HepG2 (cell line): ENCODE data around the gene SCAPER. TPM values are rescaled to one million over a fixed set of nuclear protein-coding genes. Genes with fewer than 3 reads are reported as not detected.

Source experiments
- AFF4 ChIP-seq: sonication (generic); formaldehyde crosslinking; IDR thresholded peaks from 2 replicates; pipeline ENCODE4 v1.4.0; 2020; ENCODE audit warnings: missing genetic modification reagents
- ARNT ChIP-seq: fragments of 450-650 bp; IDR thresholded peaks from 2 replicates; pipeline ENCODE4 v1.6.1; 2017
- ATF7-NPFF ChIP-seq: sonication (generic); formaldehyde crosslinking; IDR thresholded peaks from 2 replicates; pipeline ENCODE4 v1.8.1; 2023; ENCODE audit warnings: mild to moderate bottlenecking, low read depth, missing genetic modification reagents, moderate library complexity
- ATM ChIP-seq: fragments of 450-650 bp; IDR thresholded peaks from 2 replicates; pipeline ENCODE4 v1.7.1; 2017; ENCODE audit warnings: mild to moderate bottlenecking, borderline replicate concordance
- ATRX ChIP-seq: sonication (generic); formaldehyde crosslinking; IDR thresholded peaks from 2 replicates; pipeline ENCODE4 v1.4.0; 2020; ENCODE audit warnings: missing genetic modification reagents, borderline replicate concordance
- BRCA1 ChIP-seq: sonication (generic); formaldehyde crosslinking; IDR thresholded peaks from 2 replicates; pipeline ENCODE4 v1.4.0; 2020; ENCODE audit warnings: missing genetic modification reagents
- CBX1 ChIP-seq: IDR thresholded peaks from one replicate; pipeline ENCODE4 v1.6.1; 2016; ENCODE audit warnings: antibody characterized with exemption, low read depth
- FOXA1 ChIP-seq, 2 experiments: fragments of 450-650 bp in 1 of 2; sonication (generic) in 1 of 2; formaldehyde crosslinking in 1 of 2; IDR thresholded peaks; 2 replicates each; pipeline versions ENCODE4 v1.4.0 to v1.6.1; 2016 to 2020; ENCODE audit warnings: missing genetic modification reagents in 1 of 2
- FOXP1 ChIP-seq, 2 experiments: fragments of 450-650 bp in 1 of 2; IDR thresholded peaks; 2 replicates each; pipeline ENCODE4 v1.6.1; 2017 to 2018; ENCODE audit warnings: antibody characterized with exemption in 1 of 2
- GATAD1 ChIP-seq: IDR thresholded peaks from 2 replicates; pipeline ENCODE4 v1.6.1; 2016; ENCODE audit warnings: missing genetic modification reagents, missing compliant biosample characterization
- MEF2D ChIP-seq: sonication (generic); formaldehyde crosslinking; IDR thresholded peaks from 2 replicates; pipeline ENCODE4 v1.5.1; 2020; ENCODE audit warnings: mild to moderate bottlenecking, missing genetic modification reagents
- MEIS2 ChIP-seq: sonication (generic); formaldehyde crosslinking; IDR thresholded peaks from 2 replicates; pipeline ENCODE4 v1.9.0; 2021; ENCODE audit warnings: mild to moderate bottlenecking, missing genetic modification reagents
- NR2F6 ChIP-seq, 2 experiments: IDR thresholded peaks; 2 replicates each; pipeline ENCODE4 v1.6.1; 2016; ENCODE audit warnings: antibody characterized with exemption in 1 of 2, mild to moderate bottlenecking in 1 of 2
- PAWR ChIP-seq: sonication (generic); formaldehyde crosslinking; IDR thresholded peaks from 2 replicates; pipeline ENCODE4 v1.4.0; 2020; ENCODE audit warnings: missing genetic modification reagents, mild to moderate bottlenecking, borderline replicate concordance
- PREB ChIP-seq: sonication (generic); formaldehyde crosslinking; IDR thresholded peaks from 2 replicates; pipeline ENCODE4 v1.4.0; 2020; ENCODE audit warnings: missing genetic modification reagents
- RCOR2 ChIP-seq: IDR thresholded peaks from 2 replicates; pipeline ENCODE4 v1.6.1; 2016; ENCODE audit warnings: missing biosample characterization, missing genetic modification reagents
- SIN3A ChIP-seq: IDR thresholded peaks from 2 replicates; pipeline ENCODE4 v1.6.1; 2011; ENCODE audit warnings: low read depth, mild to moderate bottlenecking, control low read depth, low read length, borderline replicate concordance
- TOE1 ChIP-seq: sonication (generic); formaldehyde crosslinking; IDR thresholded peaks from 2 replicates; pipeline ENCODE4 v1.4.0; 2020; ENCODE audit warnings: mild to moderate bottlenecking, missing genetic modification reagents
- YEATS2 ChIP-seq: sonication (generic); formaldehyde crosslinking; IDR thresholded peaks from 2 replicates; pipeline ENCODE4 v1.4.0; 2020; ENCODE audit warnings: missing genetic modification reagents, borderline replicate concordance
- ZNF282 ChIP-seq: fragments of 450-650 bp; IDR thresholded peaks from 2 replicates; pipeline ENCODE4 v1.6.1; 2018; ENCODE audit not compliant: partially characterized antibody
- ZNF510 ChIP-seq: sonication (generic); formaldehyde crosslinking; IDR thresholded peaks from 2 replicates; pipeline ENCODE4 v1.4.0; 2020; ENCODE audit warnings: low read depth, mild to moderate bottlenecking, missing genetic modification reagents
- ZNF737 ChIP-seq: sonication (generic); formaldehyde crosslinking; IDR thresholded peaks from 2 replicates; pipeline ENCODE4 v1.5.0; 2020; ENCODE audit warnings: missing genetic modification reagents, mild to moderate bottlenecking, borderline replicate concordance
- ZNF749 ChIP-seq: sonication (generic); formaldehyde crosslinking; IDR thresholded peaks from 2 replicates; pipeline ENCODE4 v1.8.0; 2022; ENCODE audit warnings: mild to moderate bottlenecking, missing genetic modification reagents, moderate library complexity, borderline replicate concordance
- ZNF761 ChIP-seq: sonication (generic); formaldehyde crosslinking; conservative IDR thresholded peaks from 2 replicates; pipeline ENCODE4 v1.4.0; 2020; ENCODE audit warnings: mild to moderate bottlenecking, missing genetic modification reagents
- ZNF776 ChIP-seq: sonication (generic); formaldehyde crosslinking; IDR thresholded peaks from 2 replicates; pipeline ENCODE4 v1.4.0; 2020; ENCODE audit warnings: mild to moderate bottlenecking, missing genetic modification reagents
- ZNF777 ChIP-seq: sonication (generic); formaldehyde crosslinking; IDR thresholded peaks from 2 replicates; pipeline ENCODE4 v1.4.0; 2020; ENCODE audit warnings: missing genetic modification reagents
- polyA plus RNA-seq, 8 experiments: library from polyadenylated mRNA; depleted of rRNA in 3 of 8; stranded (reverse) in 7 of 8; unstranded in 1 of 8; fragments of >200 nt; fragmentation: Illumina TruSeq in 4 of 8; extraction: Trizol in 4 of 8; gene quantifications; 2 replicates each; pipeline versions ENCODE4 v1.2.1 to v1.2.3, GENCODE V29; 2011 to 2016; ENCODE audit warnings: low read depth in 4 of 8, missing spikeins in 1 of 8, mixed read lengths in 1 of 8; ENCODE audit not compliant: insufficient read depth in 1 of 8
- total RNA-seq, 5 experiments: library from RNA; depleted of rRNA; stranded (reverse); fragments of >200 nt; fragmentation: Illumina TruSeq; extraction: Trizol; gene quantifications; 2 replicates each; pipeline ENCODE4 v1.2.3, GENCODE V29; 2016; ENCODE audit warnings: low read depth in 1 of 5
- TF ChIP-seq, protein P1 (sequence below): IDR thresholded peaks from 2 replicates; pipeline ENCODE4 v1.6.1; 2016; ENCODE audit warnings: mild to moderate bottlenecking, missing biosample characterization, missing genetic modification reagents

SCAPER gene
- total and polyA plus RNA-seq, 2 of the 13 experiments (the other 11 are each of a cell fraction or from before 2014, with no cell fraction given) = 4.3 to 10.5 TPM

- TF ChIP-seq ATF7-NPFF (CRISPR knock-in tag) (no peak; the same call in 1 of the 2 replicates), FOXP1 (IDR thresholded peaks at IDR 0.05) (no peak), FOXP1 (CRISPR knock-in tag; IDR thresholded peaks at IDR 0.05) (no peak), PREB (CRISPR knock-in tag) (no peak), RCOR2 (CRISPR knock-in tag) (no peak), CBX1 (no peak), GATAD1 (CRISPR knock-in tag) (no peak), BRCA1 (no peak), ARNT (no peak), ATM (no peak), ZNF737 (CRISPR knock-in tag) (no peak), ZNF749 (CRISPR knock-in tag) (no peak), MEIS2 (peak; percentile 49; the same call in 1 of the 2 replicates), ZNF282 (no peak), ATRX (no peak), MEF2D (CRISPR knock-in tag) (peak; percentile 38), ZNF761 (CRISPR knock-in tag) (no peak), ZNF510 (CRISPR knock-in tag) (no peak), ZNF776 (CRISPR knock-in tag) (no peak), SIN3A (peak; percentile 74; the same call in 1 of the 2 replicates), ZNF777 (CRISPR knock-in tag) (peak; percentile 93), YEATS2 (CRISPR knock-in tag) (0 out of 2 replicates have a peak, but pooled peaks have one; percentile 14), FOXA1 (IDR thresholded peaks at IDR 0.05) (no peak), FOXA1 (CRISPR knock-in tag; IDR thresholded peaks at IDR 0.05) (no peak), TOE1 (CRISPR knock-in tag) (no peak), PAWR (no peak), NR2F6 (IDR thresholded peaks at IDR 0.05) (peak; percentile 34; the same call in 1 of the 2 replicates), NR2F6 (CRISPR knock-in tag; IDR thresholded peaks at IDR 0.05) (0 out of 2 replicates have a peak, but pooled peaks have one; percentile 25), AFF4 (CRISPR knock-in tag) (no peak)
- TF ChIP-seq, protein P1, sequence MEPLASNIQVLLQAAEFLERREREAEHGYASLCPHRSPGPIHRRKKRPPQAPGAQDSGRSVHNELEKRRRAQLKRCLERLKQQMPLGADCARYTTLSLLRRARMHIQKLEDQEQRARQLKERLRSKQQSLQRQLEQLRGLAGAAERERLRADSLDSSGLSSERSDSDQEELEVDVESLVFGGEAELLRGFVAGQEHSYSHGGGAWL (CRISPR knock-in tag) = peak; percentile 26; the same call in 1 of the 2 replicates
These were observed 559.1 kb downstream of the SCAPER start (continued) for GRCh38 chr15:76345880-76346668.
